PC-9 (cell line): ENCODE data around the gene SYTL2.

ENCODE experiments used
- EZH2 ChIP-seq: fragments of 200-600 bp; sonication (generic); IDR thresholded peaks from 2 replicates; pipeline ENCODE4 v1.8.0; 2017; ENCODE audit warnings: antibody characterized with exemption, low read depth
- TF ChIP-seq, protein P1 (sequence below): fragments of 200-600 bp; sonication (generic); conservative IDR thresholded peaks from 2 replicates; pipeline ENCODE4 v1.6.1; 2017; ENCODE audit warnings: mixed run types, antibody characterized with exemption, mild to moderate bottlenecking, moderate library complexity

DNA sequence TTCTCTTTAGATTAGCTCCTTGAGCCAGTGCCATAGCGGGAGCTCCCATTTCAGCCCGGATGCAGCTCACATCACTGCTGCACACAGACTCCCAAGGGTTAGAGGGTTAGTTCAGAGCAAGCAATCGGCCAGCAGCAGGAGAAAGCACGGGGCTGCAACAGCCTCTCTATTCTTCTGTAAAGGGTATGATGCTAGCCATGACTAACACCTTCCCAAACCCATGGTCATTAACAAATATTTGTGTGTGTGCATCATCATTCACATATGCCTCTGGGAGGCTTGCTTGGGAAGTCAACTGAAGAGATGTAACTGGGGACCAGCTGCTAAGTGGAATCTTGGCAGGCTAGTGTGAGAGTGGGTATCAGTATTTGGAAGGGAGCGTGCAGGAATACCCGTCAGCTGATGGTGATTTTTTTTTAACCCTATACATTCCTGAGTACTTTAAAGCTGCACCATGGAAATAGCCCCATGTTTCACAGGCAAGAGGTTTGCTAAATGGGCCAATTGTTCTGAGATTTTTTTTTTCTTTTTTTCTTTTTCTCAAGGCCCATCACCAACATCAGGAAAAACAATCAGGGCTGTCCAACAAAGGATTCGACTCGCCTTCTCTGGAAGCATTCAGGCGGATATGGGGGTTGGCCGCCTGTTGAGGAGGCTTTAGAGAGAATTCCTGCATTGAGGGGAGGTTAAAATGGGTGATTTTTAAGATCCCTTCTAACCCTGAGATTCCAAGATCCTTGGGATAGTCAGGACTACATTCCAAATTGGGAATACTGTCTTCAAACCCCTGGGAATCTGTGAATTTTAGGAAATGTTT lies 91.7 kb downstream of the SYTL2 start:
- TF ChIP-seq, protein P1, sequence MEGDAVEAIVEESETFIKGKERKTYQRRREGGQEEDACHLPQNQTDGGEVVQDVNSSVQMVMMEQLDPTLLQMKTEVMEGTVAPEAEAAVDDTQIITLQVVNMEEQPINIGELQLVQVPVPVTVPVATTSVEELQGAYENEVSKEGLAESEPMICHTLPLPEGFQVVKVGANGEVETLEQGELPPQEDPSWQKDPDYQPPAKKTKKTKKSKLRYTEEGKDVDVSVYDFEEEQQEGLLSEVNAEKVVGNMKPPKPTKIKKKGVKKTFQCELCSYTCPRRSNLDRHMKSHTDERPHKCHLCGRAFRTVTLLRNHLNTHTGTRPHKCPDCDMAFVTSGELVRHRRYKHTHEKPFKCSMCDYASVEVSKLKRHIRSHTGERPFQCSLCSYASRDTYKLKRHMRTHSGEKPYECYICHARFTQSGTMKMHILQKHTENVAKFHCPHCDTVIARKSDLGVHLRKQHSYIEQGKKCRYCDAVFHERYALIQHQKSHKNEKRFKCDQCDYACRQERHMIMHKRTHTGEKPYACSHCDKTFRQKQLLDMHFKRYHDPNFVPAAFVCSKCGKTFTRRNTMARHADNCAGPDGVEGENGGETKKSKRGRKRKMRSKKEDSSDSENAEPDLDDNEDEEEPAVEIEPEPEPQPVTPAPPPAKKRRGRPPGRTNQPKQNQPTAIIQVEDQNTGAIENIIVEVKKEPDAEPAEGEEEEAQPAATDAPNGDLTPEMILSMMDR: no peak
- no peak for TF ChIP-seq EZH2
